Fibroblast of peridontal ligament (primary cell): ENCODE data around the gene AKR1E2.

ENCODE experiments used
- DNase-seq: peaks from one replicate; pipeline ENCODE4 v3.0.0-alpha.2; 2010; ENCODE audit errors: extremely low read depth

The AKR1E2 gene

DNA sequence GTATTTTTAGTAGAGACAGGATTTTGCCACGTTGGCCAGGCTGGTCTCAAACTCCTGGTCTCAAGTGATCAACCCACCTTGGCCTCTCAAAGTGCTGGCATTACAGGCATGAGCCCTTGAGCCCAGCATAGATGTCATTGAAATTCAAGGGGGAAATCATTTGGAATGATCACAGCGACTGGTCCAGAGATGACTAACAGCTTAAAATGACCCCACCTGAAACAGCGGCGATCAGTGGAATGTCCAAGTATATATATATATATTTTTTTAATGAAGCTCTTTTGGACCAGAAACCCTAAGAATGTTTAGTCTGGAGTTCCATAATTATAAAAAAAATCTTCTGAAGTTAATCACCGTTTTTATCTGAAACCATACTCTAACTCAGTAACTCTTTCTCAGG, 12.5 kb upstream of the AKR1E2 start:
- DNase-seq: no peak

DNA sequence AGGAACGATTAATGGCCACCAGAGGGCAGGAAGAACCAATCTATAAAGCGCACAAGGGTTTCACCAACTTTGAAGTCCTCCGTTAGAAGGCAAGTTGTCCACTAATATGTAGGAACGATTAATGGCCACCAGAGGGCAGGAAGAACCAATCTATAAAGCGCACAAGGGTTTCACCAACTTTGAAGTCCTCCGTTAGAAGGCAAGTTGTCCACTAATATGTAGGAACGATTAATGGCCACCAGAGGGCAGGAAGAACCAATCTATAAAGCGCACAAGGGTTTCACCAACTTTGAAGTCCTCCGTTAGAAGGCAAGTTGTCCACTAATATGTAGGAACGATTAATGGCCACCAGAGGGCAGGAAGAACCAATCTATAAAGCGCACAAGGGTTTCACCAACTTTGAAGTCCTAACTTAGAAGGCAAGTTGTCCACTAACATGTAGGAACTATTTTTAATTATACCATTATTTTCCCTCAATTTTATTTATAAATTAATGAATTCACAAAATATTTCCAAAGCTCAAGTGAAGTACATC, 10.3 kb upstream of the AKR1E2 start:
- peak; percentile 58 for DNase-seq

DNA sequence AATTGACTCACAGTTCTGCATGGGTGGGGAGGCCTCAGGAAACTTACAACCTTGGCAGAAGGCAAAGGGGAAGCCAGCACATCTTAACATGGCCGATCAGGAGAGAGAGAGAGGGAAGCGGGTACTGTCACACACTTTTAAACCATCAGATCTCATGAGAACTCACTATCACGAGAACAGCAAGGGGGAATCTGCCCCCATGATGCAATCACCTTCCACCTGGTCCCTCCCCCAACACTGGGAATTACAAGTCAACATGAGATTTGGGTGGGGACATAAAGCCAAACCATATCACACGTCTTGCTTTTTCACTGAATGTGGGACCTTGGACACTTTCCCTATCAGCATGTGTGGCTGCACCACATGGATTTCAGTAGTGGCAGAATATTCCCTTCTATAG, 9.0 kb upstream of the AKR1E2 start:
- no peak for DNase-seq

DNA sequence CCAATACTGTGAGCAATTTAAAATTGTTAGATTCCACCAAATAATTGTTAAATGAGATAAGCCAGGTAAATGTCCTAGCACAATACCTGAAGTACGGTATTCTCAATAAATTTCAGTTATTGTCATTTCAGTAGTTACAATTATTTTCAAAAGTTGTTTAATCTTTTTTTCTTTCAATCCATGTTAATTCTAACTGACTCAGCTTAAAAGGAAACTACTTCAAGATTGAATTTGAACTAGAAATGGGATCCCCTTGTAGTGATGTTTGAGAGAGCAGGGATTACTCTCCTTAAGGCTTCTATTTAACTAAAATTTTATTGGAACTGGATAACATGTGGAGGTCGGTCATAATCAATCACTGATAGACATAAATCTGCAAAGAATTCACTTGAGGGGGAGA, 6.9 kb upstream of the AKR1E2 start:
- DNase-seq: no peak

DNA sequence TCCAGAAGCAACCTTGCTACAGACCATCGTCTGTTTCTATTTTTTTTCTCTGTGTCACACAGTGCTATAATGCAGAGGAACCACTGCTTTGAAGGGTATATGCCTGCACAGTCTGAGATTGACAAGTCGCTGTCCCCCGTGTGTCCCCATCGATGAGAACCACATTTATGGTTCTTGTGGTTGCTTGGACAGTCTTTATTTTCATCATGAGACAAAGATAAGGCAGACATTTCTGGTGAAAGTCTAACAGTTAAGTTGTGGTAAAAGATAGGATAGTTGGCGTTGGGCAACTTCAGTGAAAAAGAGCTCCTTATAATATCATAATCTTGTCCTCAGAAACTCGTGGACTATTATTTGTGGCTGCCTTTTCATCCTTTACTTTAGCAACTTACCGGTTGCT, 6.3 kb upstream of the AKR1E2 start:
- DNase-seq: no peak

DNA sequence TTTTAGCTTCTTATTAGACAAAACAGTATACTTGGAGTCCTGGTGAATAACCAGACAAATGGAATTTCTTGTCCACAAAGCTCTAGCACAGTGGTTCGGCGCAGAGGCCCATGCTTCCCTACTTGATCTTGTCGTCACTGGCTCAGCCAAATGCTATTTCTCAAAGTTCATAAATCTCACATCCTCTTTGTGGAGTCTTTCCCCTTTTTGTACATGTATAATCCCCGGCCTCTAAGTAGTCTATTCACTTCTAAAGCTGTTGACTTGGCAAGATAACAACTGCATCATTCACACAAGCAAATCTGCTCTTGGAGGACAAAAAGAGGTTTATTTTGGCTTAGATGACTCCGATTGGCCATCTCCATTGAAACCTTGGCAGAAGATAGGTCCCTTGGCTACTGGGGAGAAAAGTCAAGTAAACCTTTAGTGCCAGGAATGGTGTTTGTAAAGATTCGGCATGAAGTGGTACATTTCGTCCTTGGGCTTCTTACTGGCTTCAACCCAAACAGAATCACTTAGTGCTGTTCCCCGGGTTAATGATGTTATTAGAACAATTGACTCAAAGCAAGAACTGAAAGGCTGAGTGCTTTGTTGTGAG, 5.1 kb upstream of the AKR1E2 start:
- DNase-seq: no peak

DNA sequence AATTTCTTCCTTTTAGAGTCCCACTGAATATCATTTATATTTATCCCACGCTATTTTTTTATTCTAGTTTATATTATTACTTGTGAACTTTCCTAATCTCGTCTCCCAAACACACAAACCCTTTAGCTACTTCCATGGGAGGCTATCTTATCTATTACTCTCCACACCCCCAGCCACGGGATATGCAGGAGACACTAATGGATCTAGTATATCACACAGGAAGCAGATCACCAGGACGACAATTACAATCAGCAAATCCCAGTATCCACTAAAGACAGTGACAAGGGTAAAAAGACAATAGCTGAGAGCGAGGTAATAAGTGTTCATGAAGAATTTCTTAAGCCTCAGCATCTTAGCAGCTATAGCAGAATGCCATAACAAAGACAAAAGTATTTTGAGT, 3.8 kb upstream of the AKR1E2 start:
- no peak for DNase-seq

DNA sequence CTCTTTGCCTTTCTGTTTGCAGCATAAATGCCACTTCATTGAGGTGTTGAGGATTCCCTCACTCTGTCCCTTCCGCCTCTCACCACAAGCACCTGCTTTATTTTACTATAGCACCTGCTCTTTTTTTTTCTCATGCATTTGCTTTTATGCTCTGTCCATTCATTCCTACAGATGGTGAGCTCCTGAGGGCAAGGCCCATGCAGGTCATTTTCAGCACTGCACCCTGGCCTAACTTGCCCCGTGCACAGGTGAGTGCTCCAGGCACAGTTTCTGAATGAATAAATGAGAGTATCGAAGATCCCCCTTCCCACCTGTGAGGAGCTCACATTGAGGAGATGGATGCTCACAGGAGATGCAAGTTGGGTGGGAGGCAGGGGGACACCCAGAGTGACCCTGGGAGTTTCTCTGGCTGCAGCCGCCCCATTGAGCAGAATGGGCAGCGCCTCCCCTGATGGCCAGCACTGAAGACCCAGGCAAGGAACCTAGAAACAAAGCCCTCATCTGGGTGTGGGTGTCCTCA, 1.2 kb upstream of the AKR1E2 start:
- no peak for DNase-seq

DNA sequence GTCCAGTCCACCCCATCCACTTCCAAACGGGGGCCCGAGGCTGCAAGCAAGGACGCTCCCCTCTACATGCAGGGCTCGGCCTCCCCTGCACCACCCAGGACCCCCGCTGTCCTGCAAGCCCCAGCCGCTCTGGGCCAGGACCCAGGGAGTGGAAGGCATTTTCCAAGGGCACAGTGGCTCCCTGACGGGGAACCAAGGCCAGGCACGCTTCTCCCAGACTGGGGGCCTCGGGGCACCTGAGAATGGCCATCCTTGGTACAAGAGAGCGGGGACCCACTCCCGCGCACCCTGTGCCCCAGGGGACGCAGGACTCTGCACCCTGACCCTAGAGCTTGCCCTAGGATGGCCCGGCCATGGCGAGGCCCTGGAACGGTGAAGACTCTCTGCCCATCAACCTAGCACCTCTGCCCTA, 545 bp upstream of the AKR1E2 start:
- no peak for DNase-seq

DNA sequence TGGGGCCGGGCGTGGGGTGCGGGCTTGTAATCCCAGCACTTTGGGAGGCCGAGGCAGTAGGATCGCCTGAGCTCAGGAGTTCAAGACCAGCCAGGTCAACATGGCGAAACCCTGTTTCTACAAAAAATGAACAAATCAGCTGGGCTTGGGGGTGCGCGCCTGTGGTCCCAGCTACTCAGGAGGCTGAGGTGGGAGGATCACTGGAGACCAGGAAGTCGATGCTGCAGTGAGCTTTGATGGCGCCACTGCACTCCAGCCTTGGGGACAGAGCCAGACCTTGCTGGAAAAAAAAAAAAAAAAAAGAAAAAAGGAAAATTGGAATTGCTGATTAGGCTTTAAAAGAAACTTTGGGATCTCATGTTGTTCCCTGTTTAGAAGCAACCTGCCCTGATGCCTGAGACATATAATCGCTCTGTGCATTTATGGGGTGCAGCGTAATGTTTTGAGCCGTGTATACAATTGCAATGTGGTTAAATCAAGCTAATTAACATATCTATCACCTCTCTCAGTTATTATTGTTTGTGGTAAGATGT, 851 bp downstream of the AKR1E2 start:
- DNase-seq: no peak

DNA sequence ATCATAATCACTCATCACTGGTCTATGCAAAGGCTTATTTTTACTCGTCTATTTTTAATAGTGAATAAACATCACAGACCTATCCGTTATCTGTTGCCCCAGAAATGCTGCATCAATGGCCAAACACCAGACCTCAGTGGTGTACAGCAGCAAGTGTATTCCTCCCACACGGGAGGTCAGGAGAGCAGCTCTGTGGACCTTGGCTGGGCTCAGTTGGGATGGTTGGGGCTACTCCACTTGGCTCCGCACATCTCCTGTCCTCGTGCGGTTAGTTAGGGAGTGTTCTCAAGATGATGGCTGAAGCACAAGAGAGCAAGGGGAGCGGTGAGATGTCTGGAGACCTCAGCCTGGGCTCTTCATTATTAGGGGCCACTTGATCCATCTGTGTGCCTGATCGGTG, 2.0 kb downstream of the AKR1E2 start:
- no peak for DNase-seq

DNA sequence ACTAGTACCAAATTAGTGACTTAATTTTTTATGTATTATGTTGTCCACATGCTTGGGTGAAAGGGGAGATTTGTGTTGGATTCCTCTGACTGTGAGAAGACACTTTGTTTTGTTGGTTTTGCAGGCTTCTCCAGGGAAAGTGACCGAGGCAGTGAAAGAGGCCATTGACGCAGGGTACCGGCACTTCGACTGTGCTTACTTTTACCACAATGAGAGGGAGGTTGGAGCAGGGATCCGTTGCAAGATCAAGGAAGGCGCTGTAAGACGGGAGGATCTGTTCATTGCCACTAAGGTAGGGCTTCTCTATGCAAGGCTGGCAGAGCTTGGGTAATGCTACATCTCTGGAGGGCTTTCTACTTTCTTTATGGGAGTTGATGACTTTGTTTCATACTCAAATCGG, 4.5 kb downstream of the AKR1E2 start:
- DNase-seq: no peak

DNA sequence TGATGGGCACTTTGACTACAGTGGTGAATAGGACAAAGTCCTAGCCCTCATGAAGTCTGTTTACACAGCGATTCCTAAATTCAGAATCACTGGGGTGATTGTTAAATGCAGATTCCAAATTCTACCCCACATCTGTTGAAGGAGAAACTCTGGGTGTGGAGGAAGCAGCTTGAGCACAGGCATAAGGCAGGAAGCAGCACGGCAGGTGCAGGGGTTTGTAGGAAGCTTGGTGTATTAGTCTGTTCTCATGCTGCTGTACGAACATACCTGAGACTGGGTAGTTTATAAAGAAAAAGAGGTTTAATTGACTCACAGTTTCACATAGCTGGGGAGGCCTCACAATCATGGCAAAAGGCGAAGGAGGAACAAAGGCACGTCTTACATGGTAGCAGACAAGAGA, 5.1 kb downstream of the AKR1E2 start:
- no peak for DNase-seq

DNA sequence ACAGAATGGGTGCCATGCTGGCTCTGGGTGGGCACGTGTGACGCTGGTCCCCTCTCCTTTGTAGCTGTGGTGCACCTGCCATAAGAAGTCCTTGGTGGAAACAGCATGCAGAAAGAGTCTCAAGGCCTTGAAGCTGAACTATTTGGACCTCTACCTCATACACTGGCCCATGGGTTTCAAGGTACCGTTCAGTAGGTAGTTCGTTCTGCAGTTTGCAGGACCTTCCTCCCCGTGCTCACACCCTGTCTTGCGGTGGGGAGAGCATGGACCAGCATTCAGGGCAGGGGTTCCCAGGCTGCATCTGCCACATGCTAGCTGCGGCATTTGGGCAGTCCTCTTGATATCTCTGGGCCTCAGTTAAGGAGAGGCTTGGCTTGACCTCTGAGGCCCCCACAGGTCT, 7.3 kb downstream of the AKR1E2 start:
- no peak for DNase-seq

DNA sequence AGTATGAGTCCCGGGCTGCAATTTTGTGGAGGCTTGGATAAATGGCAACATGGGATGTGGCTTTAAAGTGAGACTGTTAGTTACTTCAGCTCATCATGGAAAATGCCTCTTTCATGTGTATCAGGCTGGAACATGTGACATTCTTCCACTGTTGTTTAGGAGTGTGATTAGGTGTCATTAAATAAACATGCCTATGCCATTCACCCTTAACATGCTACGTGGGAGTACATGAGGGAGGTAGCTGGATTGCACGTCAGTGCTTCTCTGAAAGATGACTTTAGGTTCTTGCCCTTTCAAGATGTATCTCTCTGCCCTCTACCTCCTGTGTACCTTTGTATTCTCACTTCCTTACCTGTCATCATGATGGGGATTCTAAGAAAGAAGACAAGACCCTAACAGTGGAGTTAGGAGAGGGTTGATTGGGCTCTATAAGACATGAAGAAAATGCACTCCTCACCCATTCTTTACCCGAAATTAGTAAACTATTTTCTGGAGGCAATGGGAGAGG, 8.9 kb downstream of the AKR1E2 start:
- no peak for DNase-seq

DNA sequence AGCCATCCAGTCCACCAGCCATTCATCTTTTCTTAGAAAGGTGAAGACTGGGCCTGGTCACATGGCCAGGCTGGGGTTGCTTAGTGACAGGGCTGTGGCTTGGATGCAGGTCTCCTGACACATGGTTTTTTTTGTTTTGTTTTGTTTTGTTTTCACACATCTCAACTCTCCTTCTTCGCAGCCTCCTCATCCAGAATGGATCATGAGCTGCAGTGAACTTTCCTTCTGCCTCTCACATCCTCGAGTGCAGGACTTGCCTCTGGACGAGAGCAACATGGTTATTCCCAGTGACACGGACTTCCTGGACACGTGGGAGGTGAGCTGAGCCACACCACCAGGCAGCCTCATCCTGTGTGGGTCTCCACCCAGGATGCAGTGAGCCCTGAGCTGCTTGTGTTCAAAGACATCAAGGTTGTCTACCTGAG, 9.5 kb downstream of the AKR1E2 start:
- DNase-seq: no peak

DNA sequence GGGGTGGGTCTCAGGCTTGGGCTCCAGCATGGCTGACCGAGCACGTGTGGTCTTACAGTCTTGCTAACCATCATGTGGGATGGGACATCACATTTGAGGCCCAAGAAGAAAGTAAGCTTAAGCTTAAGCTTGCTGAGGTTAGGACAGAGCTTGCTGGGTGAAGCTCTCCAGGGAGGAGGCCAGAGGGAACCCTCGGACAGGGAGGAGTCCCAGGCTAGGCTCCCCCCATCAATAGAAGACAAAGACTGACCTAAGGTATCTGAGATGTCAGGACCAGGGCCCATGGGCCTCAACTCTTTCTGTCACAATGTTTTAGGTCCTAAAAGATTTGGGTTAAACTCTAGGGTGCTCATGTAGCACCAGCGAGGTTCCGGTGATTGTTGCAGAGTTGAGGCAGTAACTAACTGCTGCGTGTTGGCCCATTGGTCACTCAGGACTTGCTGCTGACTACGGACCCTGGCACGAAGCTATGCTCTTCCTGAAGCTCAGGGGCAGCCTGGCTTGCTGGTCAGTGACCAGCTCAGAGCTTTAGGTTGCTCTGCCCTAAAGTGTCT, 10.5 kb downstream of the AKR1E2 start:
- DNase-seq: no peak

DNA sequence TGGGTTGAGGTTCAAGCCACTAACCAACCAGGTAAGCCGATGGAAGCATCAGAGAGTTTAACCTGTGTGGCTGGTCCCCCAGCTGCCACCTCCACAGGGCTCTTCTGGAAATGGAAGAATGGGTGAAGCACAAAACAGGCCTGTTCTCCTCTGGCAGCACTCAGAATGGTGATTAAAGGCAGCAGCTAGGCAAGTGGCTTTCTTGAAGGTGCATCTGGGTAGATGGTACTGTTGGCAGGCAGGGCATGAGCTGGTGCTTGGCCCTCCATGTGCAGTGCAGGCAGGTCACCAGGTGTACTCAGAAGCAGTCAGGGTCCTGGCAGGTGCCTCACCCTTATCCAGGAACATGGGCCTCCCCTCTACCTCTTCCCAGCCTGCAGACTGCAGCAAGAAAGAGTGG, 11.5 kb downstream of the AKR1E2 start:
- no peak for DNase-seq

DNA sequence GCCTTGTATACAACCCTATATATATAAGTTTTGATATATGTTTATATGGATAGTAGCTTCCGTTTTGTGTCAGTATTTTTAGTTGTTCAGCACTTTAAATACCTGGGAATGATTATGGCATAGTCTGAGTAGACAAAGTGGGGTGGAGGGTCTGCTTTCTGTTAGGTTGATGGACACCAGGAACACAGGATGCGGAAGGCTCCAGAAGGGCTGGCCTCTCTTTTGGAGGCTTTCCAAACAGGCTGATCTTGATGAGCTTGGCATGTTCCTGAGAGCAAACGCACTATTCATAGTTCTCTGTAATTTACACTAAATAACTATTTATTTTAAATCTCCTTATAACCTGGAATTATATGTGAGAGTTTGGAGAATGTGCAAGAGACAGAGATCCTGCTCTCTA, 12.7 kb downstream of the AKR1E2 start:
- DNase-seq: no peak

DNA sequence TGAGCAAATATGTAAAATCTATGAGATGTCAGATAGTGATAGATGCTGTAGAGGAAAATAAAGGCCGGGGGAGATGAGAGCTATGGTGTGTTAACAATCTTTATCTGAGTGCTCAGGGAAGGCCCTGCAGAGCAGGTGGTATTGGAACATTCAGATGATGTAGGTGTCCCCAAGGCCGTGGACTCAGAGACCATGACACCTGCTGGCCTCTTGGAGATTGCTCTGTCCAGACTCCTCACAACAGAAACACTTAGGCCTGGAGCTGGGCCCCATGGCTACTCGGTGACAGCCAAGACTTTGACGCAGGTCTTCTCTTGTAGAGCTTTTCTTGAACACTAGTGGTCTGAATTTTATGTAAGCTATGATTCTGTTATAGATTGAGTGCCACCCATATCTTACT, 13.3 kb downstream of the AKR1E2 start:
- DNase-seq: no peak

DNA sequence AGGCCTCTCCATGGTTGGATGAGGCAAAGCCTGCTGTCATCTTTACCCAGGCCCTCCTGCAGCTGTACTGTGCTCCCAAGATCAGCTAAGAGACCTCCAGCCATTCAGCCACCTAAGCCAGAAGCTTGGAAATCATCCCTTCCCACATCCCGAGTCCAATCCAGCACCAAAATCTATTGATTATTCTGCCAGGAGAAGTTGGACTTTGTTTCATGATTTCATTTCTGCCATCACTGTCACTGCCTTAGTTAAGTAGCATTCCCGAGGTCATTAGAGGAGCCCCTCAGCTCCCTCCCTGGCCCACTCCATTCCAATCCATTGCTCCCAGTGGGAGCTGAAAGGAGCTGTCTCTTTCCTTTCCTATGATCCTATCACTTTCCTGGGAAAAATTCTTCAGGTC, 14.1 kb downstream of the AKR1E2 start:
- no peak for DNase-seq

DNA sequence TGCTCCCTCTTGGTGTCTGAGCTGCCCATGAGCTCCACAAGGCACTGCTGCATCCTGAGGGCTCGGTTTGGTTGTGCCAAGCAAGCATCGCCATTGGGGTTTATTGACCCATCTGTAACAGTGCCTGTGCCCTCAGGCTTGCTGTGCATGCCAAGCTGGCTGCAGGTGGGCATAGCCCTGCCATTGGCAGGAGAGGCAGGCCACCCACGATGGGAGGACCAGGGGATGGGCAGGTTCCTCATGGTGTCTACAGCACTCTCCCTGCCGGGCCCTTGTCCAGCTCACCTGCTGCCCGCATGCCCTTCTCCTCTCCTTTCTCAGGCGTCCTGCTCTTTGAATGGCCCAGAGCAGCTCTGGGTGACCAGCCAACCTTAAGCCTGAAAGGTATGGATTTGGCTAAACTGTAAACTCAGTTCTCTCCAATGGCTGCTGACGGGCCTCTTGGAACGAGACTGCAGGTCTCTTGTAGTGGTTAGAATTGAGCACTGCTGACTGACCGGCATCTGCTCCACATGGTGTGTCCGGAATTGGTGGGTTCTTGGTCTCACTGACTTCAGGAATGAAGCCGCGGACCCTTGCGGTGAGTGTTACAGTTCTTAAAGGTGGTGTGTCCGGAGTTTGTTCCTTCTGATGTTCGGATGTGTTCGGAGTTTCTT, 17.6 kb downstream of the AKR1E2 start:
- no peak for DNase-seq

DNA sequence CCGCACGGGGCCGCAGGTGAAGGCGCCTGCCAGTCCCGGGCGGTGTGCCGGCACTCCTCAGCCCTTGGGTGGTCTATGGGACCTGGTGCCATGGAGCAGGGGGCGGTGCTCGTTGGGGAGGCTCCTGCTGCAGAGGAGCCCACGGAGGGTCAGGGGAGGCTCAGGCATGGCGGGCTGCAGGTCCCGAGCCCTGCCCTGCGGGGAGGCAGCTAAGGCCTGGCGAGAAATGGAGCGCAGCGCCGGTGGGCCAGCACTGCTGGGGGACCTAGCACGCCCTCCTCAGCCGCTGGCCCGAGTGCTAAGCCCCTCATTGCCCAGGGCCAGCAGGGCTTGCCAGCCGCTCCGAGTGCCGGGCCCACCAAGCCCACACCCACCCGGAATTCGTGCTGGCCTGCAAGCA, 18.9 kb downstream of the AKR1E2 start:
- DNase-seq: no peak
